ENCODE data around the gene SNCAIP. TPM values are rescaled to one million over a fixed set of nuclear protein-coding genes. Genes with fewer than 3 reads are reported as not detected.
"Not testable (repeated sequence)": the region's sequence is repeated elsewhere in the genome, so short reads cannot be mapped to it uniquely, and the experiment has no call there.

The SNCAIP gene
- total and polyA plus RNA-seq, 7 donors: 0.18 to 0.87 (median 0.38) TPM

- DNase-seq: no peak
- H3K27me3 ChIP-seq (ENCODE audit: insufficient read depth in 3 of 3, low read length in 2 of 3): no peaks in the 10 kb centered on the region
These were observed 166.9 kb downstream of the SNCAIP start for GRCh38 chr5:122478741-122479442.

GRCh38 chr5:122480146-122480545 is 168.1 kb downstream of the SNCAIP start:
- WGBS, 3 donors: 29 to 39% (median 29%) methylated on average over 1 of the region's 1 CpG
- H3K27ac ChIP-seq: no peak overlapping the region
- no peaks in the 10 kb centered on the region for H3K36me3 ChIP-seq (ENCODE audit: insufficient read depth in 1 of 2, low read depth in 1 of 2)
- no peak for ATAC-seq
- TF ChIP-seq CTCF (IDR thresholded peaks at IDR 0.05): no peak
- H3K4me3 ChIP-seq: no peak overlapping the region
- H3K27me3 ChIP-seq (ENCODE audit: insufficient read depth in 3 of 3, low read length in 2 of 3): no peaks in the 10 kb centered on the region
- intact Hi-C loops (cut with DNase I): no loop called here
- H3K4me1 ChIP-seq: no peaks in the 10 kb centered on the region
- DNase-seq: no peak
- no peaks in the 10 kb centered on the region for H3K9me3 ChIP-seq

More at GRCh38 chr5:122478741-122479442, 166.9 kb downstream of the SNCAIP start:
- Histone ChIP-seq H3K9me3 (no peaks in the 10 kb centered on the region), H3K36me3 (ENCODE audit: insufficient read depth in 1 of 2, low read depth in 1 of 2) (no peaks in the 10 kb centered on the region), H3K4me1 (no peaks in the 10 kb centered on the region), H3K27ac (no peak overlapping the region), H3K4me3 (no peak overlapping the region)
- no peak for TF ChIP-seq CTCF (IDR thresholded peaks at IDR 0.05)
- WGBS, 3 donors: 87 to 94% (median 92%) methylated on average over 2 of the region's 3 CpGs
- ATAC-seq: no peak
- intact Hi-C loops (cut with DNase I): no loop called here

- Histone ChIP-seq H3K4me1 (no peaks in the 10 kb centered on the region), H3K27me3 (ENCODE audit: insufficient read depth in 3 of 3, low read length in 2 of 3) (no peaks in the 10 kb centered on the region), H3K36me3 (ENCODE audit: insufficient read depth in 1 of 2, low read depth in 1 of 2) (no peaks in the 10 kb centered on the region), H3K9me3 (no peaks in the 10 kb centered on the region), H3K27ac (no peak overlapping the region), H3K4me3 (no peak overlapping the region)
- intact Hi-C loops (cut with DNase I): no loop called here
- ATAC-seq: no peak
- WGBS, 3 donors: 88 to 92% (median 91%) methylated on average over 3 of the region's 3 CpGs
- TF ChIP-seq CTCF (IDR thresholded peaks at IDR 0.05): no peak
- no peak for DNase-seq
These were observed 172.1 kb downstream of the SNCAIP start for GRCh38 chr5:122484103-122484502.

GRCh38 chr5:122485226-122485625 is 173.2 kb downstream of the SNCAIP start:
- 74 to 82% (median 79%) methylated on average over 2 of the region's 2 CpGs for WGBS, 3 donors
- TF ChIP-seq CTCF (IDR thresholded peaks at IDR 0.05): no peak
- intact Hi-C loops (cut with DNase I): no loop called here
- H3K4me3 ChIP-seq: no peak overlapping the region
- no peaks in the 10 kb centered on the region for H3K27me3 ChIP-seq (ENCODE audit: insufficient read depth in 3 of 3, low read length in 2 of 3)
- H3K4me1 ChIP-seq: no peaks in the 10 kb centered on the region
- no peaks in the 10 kb centered on the region for H3K36me3 ChIP-seq (ENCODE audit: insufficient read depth in 1 of 2, low read depth in 1 of 2)
- ATAC-seq (no peak), DNase-seq (no peak)
- H3K27ac ChIP-seq: no peak overlapping the region
- H3K9me3 ChIP-seq: no peaks in the 10 kb centered on the region

GRCh38 chr5:122486616-122487015 is 174.6 kb downstream of the SNCAIP start:
- H3K27ac ChIP-seq; H3K9me3 ChIP-seq; DNase-seq; intact Hi-C loops (cut with DNase I); H3K4me3 ChIP-seq; H3K27me3 ChIP-seq (ENCODE audit: insufficient read depth in 3 of 3, low read length in 2 of 3); H3K36me3 ChIP-seq (ENCODE audit: insufficient read depth in 1 of 2, low read depth in 1 of 2); H3K4me1 ChIP-seq; ATAC-seq: not testable (repeated sequence)
- WGBS, 3 donors: 83 to 88% (median 87%) methylated on average over 6 of the region's 6 CpGs
